ENCODE measurements around the gene DGUOK. TPM values are rescaled to one million over a fixed set of nuclear protein-coding genes. Genes with fewer than 3 reads are reported as not detected.

The DGUOK gene
- total RNA-seq, 6 donors from 2014 or later, result 25.1 to 38.5 (median 34.9) TPM

GRCh38 chr2:73942664-73943063, 16.0 kb downstream of the DGUOK start:
- WGBS, 2 donors, result 69 to 70% methylated on average over 2 of the region's 2 CpGs
- H3K27me3 ChIP-seq, result no peaks in the 10 kb centered on the region
- ATAC-seq (ENCODE audit: low FRiP score in 2 of 2) (no peak), DNase-seq (no peak)
- no peak overlapping the region for H3K4me3 ChIP-seq
- peaks cover 6 to 50% (median 10%) of the 10 kb centered on the region in 4 donors for H3K36me3 ChIP-seq
- TF ChIP-seq EP300 (IDR thresholded peaks at IDR 0.05), result no peak
- no peak for TF ChIP-seq POLR2AphosphoS5 (IDR thresholded peaks at IDR 0.05)
- TF ChIP-seq, protein P1, sequence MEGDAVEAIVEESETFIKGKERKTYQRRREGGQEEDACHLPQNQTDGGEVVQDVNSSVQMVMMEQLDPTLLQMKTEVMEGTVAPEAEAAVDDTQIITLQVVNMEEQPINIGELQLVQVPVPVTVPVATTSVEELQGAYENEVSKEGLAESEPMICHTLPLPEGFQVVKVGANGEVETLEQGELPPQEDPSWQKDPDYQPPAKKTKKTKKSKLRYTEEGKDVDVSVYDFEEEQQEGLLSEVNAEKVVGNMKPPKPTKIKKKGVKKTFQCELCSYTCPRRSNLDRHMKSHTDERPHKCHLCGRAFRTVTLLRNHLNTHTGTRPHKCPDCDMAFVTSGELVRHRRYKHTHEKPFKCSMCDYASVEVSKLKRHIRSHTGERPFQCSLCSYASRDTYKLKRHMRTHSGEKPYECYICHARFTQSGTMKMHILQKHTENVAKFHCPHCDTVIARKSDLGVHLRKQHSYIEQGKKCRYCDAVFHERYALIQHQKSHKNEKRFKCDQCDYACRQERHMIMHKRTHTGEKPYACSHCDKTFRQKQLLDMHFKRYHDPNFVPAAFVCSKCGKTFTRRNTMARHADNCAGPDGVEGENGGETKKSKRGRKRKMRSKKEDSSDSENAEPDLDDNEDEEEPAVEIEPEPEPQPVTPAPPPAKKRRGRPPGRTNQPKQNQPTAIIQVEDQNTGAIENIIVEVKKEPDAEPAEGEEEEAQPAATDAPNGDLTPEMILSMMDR (IDR thresholded peaks at IDR 0.05), result no peak
- TF ChIP-seq POLR2A (IDR thresholded peaks at IDR 0.05), result no peak
- H3K27ac ChIP-seq, result no peak overlapping the region
- peaks cover 0 to 25% (median 9%) of the 10 kb centered on the region in 4 donors for H3K4me1 ChIP-seq
- H3K9me3 ChIP-seq, result no peaks in the 10 kb centered on the region

DNA sequence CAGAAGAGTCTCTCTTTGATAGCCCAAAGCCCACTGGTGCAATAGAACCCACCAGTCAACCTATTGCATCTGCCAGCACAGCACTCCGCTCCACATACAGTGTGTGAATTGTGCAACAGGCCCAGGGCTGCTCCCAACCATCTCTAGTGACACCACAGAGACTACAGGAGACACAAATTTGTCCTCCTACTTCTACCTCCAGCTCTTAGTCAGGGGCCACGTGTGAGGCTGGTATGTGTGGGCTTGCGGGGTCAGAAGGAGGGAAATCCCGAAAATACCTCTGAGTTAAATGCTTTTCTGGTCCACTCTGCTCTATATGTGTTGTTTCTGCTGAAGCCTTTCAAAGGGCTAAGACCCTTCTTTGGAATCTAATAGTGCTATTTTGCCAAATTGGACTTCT, 18.0 kb downstream of the DGUOK start:
- H3K36me3 ChIP-seq, result peaks cover 9 to 68% (median 20%) of the 10 kb centered on the region in 4 donors
- no peak for ATAC-seq (ENCODE audit: low FRiP score in 2 of 2)
- 84 to 97% methylated on average over 4 of the region's 4 CpGs for WGBS, 2 donors

DNA sequence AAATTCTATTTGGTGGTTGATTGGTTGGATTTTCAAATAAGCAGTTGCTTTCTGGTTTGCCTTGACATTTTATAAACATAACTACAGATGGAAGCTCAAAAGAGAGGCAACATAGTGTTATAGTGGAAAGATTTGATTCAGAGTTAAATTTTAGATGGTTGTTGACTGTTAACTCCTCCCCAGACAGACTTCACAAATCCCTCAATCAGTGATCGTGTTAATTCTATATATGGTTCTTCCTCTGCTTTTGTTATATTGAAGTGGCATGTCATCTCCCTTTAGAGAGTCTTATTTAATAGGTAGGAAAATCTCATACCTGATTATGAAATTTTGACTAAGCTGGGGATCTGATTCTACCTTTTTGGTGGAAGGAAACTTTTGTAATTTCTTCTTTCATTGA, 19.5 kb downstream of the DGUOK start:
- peaks cover 4 to 11% (median 7%) of the 10 kb centered on the region in 4 donors for H3K4me1 ChIP-seq
- H3K9me3 ChIP-seq, result no peaks in the 10 kb centered on the region
- 85 to 97% methylated on average over 1 of the region's 1 CpG for WGBS, 2 donors
- DNase-seq (no peak), ATAC-seq (ENCODE audit: low FRiP score in 2 of 2) (no peak)
- peaks cover 18 to 68% (median 26%) of the 10 kb centered on the region in 4 donors for H3K36me3 ChIP-seq
- TF ChIP-seq, protein P1 (IDR thresholded peaks at IDR 0.05), result no peak
- no peak for TF ChIP-seq POLR2AphosphoS5 (IDR thresholded peaks at IDR 0.05)
- TF ChIP-seq EP300 (IDR thresholded peaks at IDR 0.05), result no peak
- TF ChIP-seq POLR2A (IDR thresholded peaks at IDR 0.05), result no peak
- no peaks in the 10 kb centered on the region for H3K27me3 ChIP-seq
- no peak overlapping the region for H3K27ac ChIP-seq
- H3K4me3 ChIP-seq, result no peak overlapping the region

More for the DNA sequence above, 18.0 kb downstream of the DGUOK start:
- Histone ChIP-seq H3K4me1 (peaks cover 4 to 19% (median 10%) of the 10 kb centered on the region in 4 donors), H3K27me3 (no peaks in the 10 kb centered on the region), H3K27ac (no peak overlapping the region), H3K4me3 (no peak overlapping the region), H3K9me3 (no peaks in the 10 kb centered on the region)
- DNase-seq, result no peak
- TF ChIP-seq POLR2A (IDR thresholded peaks at IDR 0.05) (no peak), POLR2AphosphoS5 (IDR thresholded peaks at IDR 0.05) (no peak), EP300 (IDR thresholded peaks at IDR 0.05) (no peak)
- TF ChIP-seq, protein P1 (IDR thresholded peaks at IDR 0.05), result no peak

DNA sequence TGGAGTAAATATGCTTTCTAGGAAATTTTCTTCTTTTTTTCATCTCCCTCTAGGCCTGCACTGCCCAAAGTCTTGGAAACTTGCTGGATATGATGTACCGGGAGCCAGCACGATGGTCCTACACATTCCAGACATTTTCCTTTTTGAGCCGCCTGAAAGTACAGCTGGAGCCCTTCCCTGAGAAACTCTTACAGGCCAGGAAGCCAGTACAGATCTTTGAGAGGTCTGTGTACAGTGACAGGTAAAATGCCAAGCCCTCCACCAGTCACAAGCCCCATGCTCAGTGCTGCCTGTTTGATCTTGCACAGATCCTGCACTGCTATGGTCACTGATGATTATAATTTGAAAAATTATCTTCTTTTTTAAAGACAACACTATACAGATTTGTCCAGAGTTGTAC, 20.0 kb downstream of the DGUOK start:
- no peaks in the 10 kb centered on the region for H3K9me3 ChIP-seq
- 64 to 85% methylated on average over 3 of the region's 3 CpGs for WGBS, 2 donors
- no peak for TF ChIP-seq POLR2A (IDR thresholded peaks at IDR 0.05)
- TF ChIP-seq, protein P1 (IDR thresholded peaks at IDR 0.05), result no peak
- TF ChIP-seq EP300 (IDR thresholded peaks at IDR 0.05), result no peak
- no peak for TF ChIP-seq POLR2AphosphoS5 (IDR thresholded peaks at IDR 0.05)
- no peak overlapping the region for H3K4me3 ChIP-seq
- no peak overlapping the region for H3K27ac ChIP-seq
- no peak for ATAC-seq (ENCODE audit: low FRiP score in 2 of 2)
- no peak for DNase-seq
- H3K27me3 ChIP-seq, result no peaks in the 10 kb centered on the region
- H3K36me3 ChIP-seq, result peaks cover 19 to 72% (median 30%) of the 10 kb centered on the region in 4 donors
- H3K4me1 ChIP-seq, result peaks cover 4 to 11% (median 8%) of the 10 kb centered on the region in 4 donors

DNA sequence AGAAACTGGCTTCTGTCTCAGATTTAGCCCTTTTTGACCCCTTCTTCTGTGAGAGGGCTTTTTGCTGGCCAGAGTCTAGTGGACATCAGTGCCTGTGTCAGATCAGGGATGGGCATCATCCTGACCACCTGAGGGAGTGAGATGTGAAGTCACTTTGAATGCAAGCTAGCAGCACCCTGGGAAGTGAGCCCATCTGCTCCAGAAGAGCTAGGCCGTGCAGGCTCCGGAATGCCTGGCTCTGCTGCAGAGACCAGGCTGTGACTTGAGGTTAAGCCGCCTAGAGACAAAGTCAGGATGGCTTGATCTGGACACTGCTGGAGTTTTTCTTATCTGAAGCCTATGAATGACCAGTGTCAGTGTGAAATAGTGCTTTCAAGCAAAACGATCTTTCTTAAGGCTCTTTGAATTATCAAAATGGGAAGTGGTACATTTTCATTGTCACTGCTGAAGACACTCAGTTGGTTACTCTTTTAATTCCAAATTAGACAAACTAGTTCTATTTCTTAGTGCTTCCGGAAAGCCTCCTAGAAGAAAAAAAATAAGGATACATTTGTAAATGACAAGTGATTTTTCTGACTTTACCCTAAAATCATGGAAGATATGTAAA, 20.8 kb downstream of the DGUOK start:
- ATAC-seq (ENCODE audit: low FRiP score in 2 of 2) (no peak), DNase-seq (no peak)
- Histone ChIP-seq H3K27me3 (no peaks in the 10 kb centered on the region), H3K27ac (peak overlapping the region in 1 of 4 donors; percentile 33), H3K4me3 (no peak overlapping the region), H3K4me1 (peaks cover 8 to 19% (median 15%) of the 10 kb centered on the region in 4 donors), H3K36me3 (peaks cover 19 to 74% (median 33%) of the 10 kb centered on the region in 4 donors), H3K9me3 (no peaks in the 10 kb centered on the region)
- 76 to 92% methylated on average over 4 to 5 of the region's 5 CpGs for WGBS, 2 donors
- TF ChIP-seq POLR2AphosphoS5 (IDR thresholded peaks at IDR 0.05) (no peak), POLR2A (IDR thresholded peaks at IDR 0.05) (no peak), EP300 (IDR thresholded peaks at IDR 0.05) (no peak)
- TF ChIP-seq, protein P1 (IDR thresholded peaks at IDR 0.05), result no peak
